T1000 (cell line): Measurements from ENCODE around the gene ATXN1L.
"Not testable (repeated sequence)": the region's sequence is repeated elsewhere in the genome, so short reads cannot be mapped to it uniquely, and the experiment has no call there.

ENCODE experiments used
- DNase-seq: peaks from one replicate; lab custom pipeline; 2025; ENCODE audit warnings: mixed read lengths; lab: John Stamatoyannopoulos, UW

ATXN1L gene

GRCh38 chr16:71845639-71846430 is at the start of gene ATXN1L:
Gene ATXN1L, plus strand, starts transcription at chr16:71845976. Its CDS starts 3,765 bp downstream, at chr16:71849741.
- peak; percentile 72 for DNase-seq

- no peak for DNase-seq
These were observed 49.2 kb upstream of the ATXN1L start for GRCh38 chr16:71796501-71797097.

GRCh38 chr16:71803305-71803690 is 42.5 kb upstream of the ATXN1L start:
- DNase-seq: no peak

- DNase-seq: no peak
These were observed 37.7 kb upstream of the ATXN1L start for GRCh38 chr16:71807905-71808592.

- peak; percentile 74 for DNase-seq
These were observed 37.0 kb upstream of the ATXN1L start, which contains the start of gene AP1G1 for GRCh38 chr16:71808593-71809459. Gene AP1G1, minus strand, starts transcription at chr16:71808834. Its CDS starts 19,355 bp downstream, at chr16:71789479.

GRCh38 chr16:71810155-71810530 is 35.6 kb upstream of the ATXN1L start:
- DNase-seq: not testable (repeated sequence)

GRCh38 chr16:71811261-71811803 is 34.4 kb upstream of the ATXN1L start:
- no peak for DNase-seq

- DNase-seq: not testable (repeated sequence)
These were observed 28.6 kb upstream of the ATXN1L start for GRCh38 chr16:71817155-71817500.

GRCh38 chr16:71826533-71827017 is 19.2 kb upstream of the ATXN1L start:
- no peak for DNase-seq

- no peak for DNase-seq
These were observed 15.4 kb upstream of the ATXN1L start for GRCh38 chr16:71830359-71830758.

- DNase-seq: not testable (repeated sequence)
These were observed 14.1 kb upstream of the ATXN1L start for GRCh38 chr16:71831698-71832097.

GRCh38 chr16:71832112-71832511 is 13.7 kb upstream of the ATXN1L start:
- DNase-seq: not testable (repeated sequence)

GRCh38 chr16:71834291-71834690 is 11.5 kb upstream of the ATXN1L start:
- DNase-seq: no peak

GRCh38 chr16:71837150-71837549 is 8.6 kb upstream of the ATXN1L start:
- no peak for DNase-seq

- DNase-seq: no peak
These were observed 5.7 kb upstream of the ATXN1L start for GRCh38 chr16:71840052-71840451.

- no peak for DNase-seq
These were observed 2.2 kb upstream of the ATXN1L start for GRCh38 chr16:71843572-71843971.

- no peak for DNase-seq
These were observed 655 bp downstream of the ATXN1L start for GRCh38 chr16:71846431-71846830.

- DNase-seq: no peak
These were observed 1.3 kb downstream of the ATXN1L start for GRCh38 chr16:71847096-71847495.

- no peak for DNase-seq
These were observed 2.8 kb downstream of the ATXN1L start for GRCh38 chr16:71848622-71849021.

- DNase-seq: no peak
These were observed 6.0 kb downstream of the ATXN1L start for GRCh38 chr16:71851746-71852145.

- no peak for DNase-seq
These were observed 6.4 kb downstream of the ATXN1L start for GRCh38 chr16:71852158-71852557.

- DNase-seq: no peak
These were observed 6.8 kb downstream of the ATXN1L start for GRCh38 chr16:71852561-71852960.
